ENCODE measurements around the gene MTMR2.

The MTMR2 gene

GRCh38 chr11:95805869-95806268 is 118.0 kb downstream of the MTMR2 start:
- no peak for DNase-seq

DNA sequence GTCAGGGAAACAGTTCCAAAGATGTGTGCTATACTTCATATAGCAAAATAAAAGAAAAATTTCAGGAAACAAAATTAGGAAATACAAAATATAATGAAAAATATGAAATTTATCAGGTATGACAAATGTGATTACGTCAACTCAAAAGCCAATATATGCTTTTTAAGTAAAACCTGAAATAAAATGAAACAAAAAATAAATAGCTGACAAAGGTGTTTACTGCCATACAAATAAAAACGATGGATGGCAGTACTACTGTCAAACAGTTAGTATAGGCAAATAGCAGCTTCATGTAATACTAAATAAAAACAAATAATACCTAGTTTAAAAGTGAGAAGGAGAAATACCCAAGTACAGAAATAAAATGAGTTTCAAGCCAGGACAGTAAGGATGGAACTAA is 119.9 kb downstream of the MTMR2 start:
- no peak for DNase-seq

DNA sequence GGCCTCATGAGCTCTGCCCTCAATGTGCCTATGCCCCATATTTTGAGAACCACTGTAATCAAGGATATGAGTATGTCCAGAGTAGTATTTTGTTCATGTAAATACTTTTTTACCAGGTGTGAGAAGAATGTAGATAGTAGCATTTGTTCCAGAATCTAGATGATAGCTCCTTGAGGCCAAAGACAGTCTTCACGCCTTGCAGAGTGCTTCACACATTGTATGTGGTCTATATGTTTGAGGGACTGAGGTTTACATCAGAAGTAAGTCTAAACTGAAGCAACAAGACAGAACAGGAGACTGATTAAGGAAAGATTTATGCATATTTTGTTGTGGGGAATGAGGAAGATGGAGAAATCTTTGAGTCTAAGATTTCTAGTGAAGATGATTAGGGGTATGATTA is 121.1 kb downstream of the MTMR2 start:
- no peak for DNase-seq

DNA sequence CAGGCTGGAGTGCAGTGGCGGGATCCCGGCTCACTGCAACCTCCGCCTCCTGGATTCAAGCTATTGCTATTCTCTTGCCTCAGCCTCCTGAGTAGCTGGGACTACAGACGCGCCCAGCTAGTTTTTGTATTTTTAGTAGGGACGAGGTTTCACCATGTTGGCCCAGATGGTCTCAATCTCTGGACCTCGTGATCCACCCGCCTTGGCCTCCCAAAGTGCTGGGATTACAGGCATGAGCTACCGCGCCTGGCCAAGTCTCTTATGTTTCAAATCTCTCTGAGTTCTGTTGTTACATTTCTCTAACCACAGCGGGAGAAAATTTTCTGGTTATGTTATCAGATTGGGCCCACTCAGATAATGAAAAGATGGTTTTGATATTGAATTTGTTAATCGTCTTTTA is 123.5 kb downstream of the MTMR2 start:
- no peak for DNase-seq

- DNase-seq = no peak
Measured at GRCh38 chr11:95799546-95799945, 124.4 kb downstream of the MTMR2 start.

- DNase-seq = no peak
Measured at GRCh38 chr11:95796501-95796900, 127.4 kb downstream of the MTMR2 start.

- no peak for DNase-seq
Measured at GRCh38 chr11:95795627-95796295, 128.1 kb downstream of the MTMR2 start.

DNA sequence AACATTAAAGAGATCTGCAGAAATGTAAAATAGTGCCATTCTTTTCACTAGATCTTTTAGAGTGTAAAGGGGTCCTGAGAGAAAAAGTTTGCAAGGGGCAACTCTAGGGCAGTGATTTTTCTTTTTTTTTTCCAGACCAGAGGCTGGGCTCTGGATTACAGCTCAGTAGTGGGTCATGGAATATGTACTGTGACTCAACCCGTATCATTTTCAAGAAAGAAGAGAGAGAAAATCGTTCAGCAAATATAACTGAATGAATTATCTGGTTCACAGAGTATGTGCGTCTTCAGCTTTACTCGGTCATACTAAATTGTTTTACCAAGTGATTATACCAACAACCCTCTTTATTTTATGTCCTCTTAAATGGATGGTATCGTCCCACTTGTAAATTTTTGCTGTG is 129.8 kb downstream of the MTMR2 start:
- no peak for DNase-seq

DNA sequence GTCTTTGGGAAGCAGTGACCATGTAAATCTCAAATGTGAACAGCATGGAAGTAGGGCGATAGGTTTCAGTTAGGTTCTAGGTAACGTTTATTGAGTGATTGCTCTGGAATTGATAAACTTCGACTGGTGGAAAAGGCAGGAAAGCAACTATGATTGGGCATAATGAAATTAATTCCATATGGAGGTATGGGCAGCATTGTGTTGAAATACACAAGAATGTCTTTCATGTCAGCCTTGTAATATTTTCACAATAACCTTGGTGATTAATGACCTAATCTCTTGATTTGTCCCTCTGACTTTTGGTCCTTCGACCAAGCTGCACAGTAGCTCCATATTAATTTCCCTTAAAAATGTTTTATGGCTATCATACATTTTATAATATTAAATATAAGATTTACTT is 130.8 kb downstream of the MTMR2 start:
- no peak for DNase-seq

DNA sequence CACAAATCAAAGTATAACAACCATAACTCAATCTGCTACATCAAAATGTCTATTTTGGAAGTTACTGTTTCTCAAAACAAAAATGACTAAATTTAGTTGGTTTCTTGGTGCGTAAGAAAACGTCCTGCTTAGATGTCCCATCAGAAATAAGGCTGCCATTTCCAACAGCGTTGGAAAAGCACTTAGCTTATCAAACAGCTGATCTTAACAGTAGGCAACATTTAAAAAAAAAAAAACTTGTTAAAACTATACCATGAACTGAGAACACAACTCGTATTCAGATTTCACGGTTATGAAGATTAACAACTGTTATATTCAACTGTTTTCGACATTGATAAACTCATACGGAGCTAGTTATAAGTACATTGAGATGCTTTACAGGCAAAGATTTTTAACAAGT is 131.2 kb downstream of the MTMR2 start:
- no peak for DNase-seq

DNA sequence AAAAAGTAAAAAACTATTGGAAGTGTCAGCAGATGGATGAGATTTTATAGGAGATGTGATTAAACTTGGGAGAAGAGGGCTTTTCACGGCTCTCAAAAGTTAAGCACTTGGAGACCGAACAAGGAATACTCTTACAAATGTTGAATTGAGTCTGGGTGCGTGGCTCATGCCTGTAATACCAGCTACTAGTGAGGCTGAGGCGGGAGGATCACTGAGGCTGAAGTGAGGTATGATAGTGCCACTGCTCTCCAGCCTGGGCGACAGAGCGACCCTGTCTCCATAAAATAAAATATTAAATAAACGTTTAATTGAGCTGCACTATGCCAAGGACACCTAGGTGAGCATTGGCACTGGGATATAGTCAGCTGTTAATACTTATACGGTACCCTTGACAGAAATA is 131.7 kb downstream of the MTMR2 start:
- no peak for DNase-seq

DNA sequence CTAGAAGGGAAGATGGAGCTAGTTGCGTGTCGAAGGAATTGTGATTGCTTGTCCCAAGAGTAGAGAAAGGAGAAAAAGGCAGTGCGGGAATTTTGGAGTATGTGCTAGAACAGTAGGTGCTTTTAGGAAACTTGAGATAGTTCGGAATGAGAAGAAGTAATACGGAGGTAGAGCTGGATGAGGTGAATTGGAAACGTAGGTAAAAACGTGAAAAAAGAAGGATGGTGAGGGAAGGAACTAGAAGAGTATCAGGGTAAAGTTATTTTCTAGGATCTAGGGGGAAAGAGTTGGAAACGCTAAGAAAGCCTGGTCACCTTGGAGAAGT is 132.2 kb downstream of the MTMR2 start:
- no peak for DNase-seq

DNA sequence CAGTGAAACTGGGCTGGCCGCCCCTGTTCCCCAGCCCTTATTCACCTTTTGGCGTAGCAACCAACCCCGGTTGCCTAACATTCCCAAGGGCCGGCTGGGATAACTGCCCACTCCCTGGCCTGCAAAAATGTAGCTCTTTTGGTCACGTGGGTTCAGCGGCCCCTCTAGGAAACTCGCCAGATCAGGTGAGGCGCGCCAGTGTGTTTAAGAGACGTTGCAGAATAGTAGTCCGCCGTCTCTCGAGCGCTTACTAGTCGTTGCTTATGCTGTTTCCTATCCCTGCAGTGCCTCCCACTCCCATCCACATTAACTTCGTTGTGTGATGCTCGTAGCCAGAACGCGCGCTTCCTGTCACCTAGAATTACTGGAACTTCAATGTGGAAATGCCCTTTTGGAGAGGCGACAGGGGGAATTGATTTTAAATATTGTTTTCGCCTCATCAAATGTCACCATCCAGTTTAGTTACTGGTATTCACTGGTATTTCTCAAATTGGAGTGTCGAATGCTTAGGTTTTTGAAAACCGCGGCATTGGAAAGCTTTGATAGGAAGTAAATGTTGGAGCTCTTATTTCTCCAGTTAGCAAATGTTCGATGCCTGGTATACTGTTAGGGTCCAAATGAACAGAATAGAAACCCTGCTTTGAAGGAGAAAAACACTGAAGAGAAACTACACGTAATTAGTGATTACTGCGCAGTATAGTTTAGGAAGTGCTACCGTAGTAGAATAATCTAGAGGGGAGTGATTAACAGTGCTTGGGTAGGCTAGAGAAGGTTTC is 132.8 kb downstream of the MTMR2 start:
- DNase-seq = peak; percentile 13

GRCh38 chr11:95790123-95790932 is 133.6 kb downstream of the MTMR2 start, which contains the start of gene CEP57:
TSS of gene CEP57 (plus strand) at chr11:95790498. CDS start at chr11:95790699, 201 bp downstream.
- DNase-seq = peak; percentile 62

DNA sequence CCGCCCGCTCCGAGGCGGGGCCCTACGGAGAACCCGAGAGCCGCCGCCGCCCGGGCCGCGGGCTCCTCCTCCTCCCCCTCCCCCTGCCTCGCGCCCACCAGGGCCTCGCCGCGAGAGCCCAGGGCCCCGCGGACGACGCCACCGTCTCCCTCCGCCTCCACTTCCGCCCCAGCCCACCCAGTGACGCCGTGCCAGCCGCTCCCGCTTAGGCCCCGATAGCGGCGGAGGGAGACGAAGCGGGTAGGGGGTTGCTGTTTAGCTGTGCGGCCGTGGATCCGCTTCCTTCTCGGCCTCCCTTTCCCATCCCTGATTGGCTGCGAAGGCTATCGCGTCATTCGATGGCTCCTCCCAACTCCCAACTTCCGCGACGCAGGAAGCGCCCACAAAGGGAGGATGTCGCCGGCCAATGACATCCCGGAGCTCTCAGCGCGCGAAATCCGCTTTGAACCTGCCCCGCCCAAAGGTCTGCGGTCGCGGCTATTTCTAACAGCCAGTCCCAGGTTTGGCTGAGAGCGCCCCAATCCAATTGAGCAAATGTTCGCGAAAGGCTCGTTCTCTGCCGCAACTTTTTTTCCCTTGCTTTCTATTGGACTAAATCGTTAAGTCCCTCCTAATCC is 134.3 kb downstream of the MTMR2 start, which contains the start of gene FAM76B:
FAM76B (minus strand) TSS at position 277 of the 617 bp plus-strand sequence. CDS start 304 bp downstream, outside the sequence.
- peak; percentile 69 for DNase-seq

GRCh38 chr11:95788921-95789505 is 134.9 kb downstream of the MTMR2 start:
- no peak for DNase-seq

All from NCI-H524 treated with DMSO at 0.1 percent for 48 hours (cell line).